22Rv1 (cell line): ENCODE data around the gene USP2.
A peak's percentile ranks its signal among the peaks of the same experiment; 100 is the strongest.

Experiments used
- H3K27ac ChIP-seq: fragments of 450-650 bp; 2 replicates; pipeline ENCODE4 v1.5.1; 2017
- CTCF ChIP-seq: fragments of 450-650 bp; IDR thresholded peaks from 2 replicates; pipeline ENCODE4 v1.5.1; 2017; ENCODE audit warnings: mild to moderate bottlenecking
- ZFX ChIP-seq: fragments of 450-650 bp; IDR thresholded peaks from 2 replicates; pipeline ENCODE4 v1.6.1; 2017; ENCODE audit warnings: antibody characterized with exemption, borderline replicate concordance

Gene USP2

GRCh38 chr11:119366690-119367620 is 14.5 kb downstream of the USP2 start:
- TF ChIP-seq ZFX, result no peak
- no peak for TF ChIP-seq CTCF
- H3K27ac ChIP-seq, result no peak overlapping the region

- no peak for TF ChIP-seq ZFX
- no peak for TF ChIP-seq CTCF
- H3K27ac ChIP-seq, result no peak overlapping the region
Observed at GRCh38 chr11:119365071-119365591, 16.4 kb downstream of the USP2 start.

GRCh38 chr11:119363851-119364590 is 17.5 kb downstream of the USP2 start:
- TF ChIP-seq ZFX (no peak), CTCF (no peak)

GRCh38 chr11:119363081-119363850 is 18.2 kb downstream of the USP2 start:
- no peak overlapping the region for H3K27ac ChIP-seq
- TF ChIP-seq CTCF (no peak), ZFX (no peak)

More at GRCh38 chr11:119363851-119364590, 17.5 kb downstream of the USP2 start:
- H3K27ac ChIP-seq, result no peak overlapping the region

- no peak for TF ChIP-seq CTCF
- no peak for TF ChIP-seq ZFX
- H3K27ac ChIP-seq, result no peak overlapping the region
Observed at GRCh38 chr11:119362741-119363080, 18.8 kb downstream of the USP2 start.

- TF ChIP-seq ZFX, result no peak
- no peak for TF ChIP-seq CTCF
- H3K27ac ChIP-seq, result peak overlapping the region; percentile 82
Observed at GRCh38 chr11:119361941-119362725, 19.4 kb downstream of the USP2 start.
